ENCODE results near the gene AOPEP.

DNA sequence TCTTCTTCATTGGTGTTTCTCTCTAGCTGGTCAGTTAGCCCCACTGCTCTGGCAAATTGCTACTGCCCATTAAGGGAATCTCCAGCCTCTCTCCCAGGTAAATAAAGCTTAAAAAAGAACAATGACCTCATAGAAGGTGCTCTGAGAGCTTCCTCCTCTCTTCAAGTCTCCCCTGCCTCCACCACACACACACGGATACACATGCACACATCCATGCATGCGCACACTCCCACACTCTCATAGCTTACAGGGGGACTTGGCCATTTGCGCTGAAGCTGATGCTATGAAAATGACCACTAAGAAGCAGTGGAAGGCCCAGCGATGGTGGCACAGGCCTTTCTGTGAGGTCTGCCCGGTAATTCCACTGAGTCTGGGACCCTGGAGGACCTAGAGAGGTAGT lies 250.9 kb downstream of the AOPEP start:
- TF ChIP-seq, protein P1, sequence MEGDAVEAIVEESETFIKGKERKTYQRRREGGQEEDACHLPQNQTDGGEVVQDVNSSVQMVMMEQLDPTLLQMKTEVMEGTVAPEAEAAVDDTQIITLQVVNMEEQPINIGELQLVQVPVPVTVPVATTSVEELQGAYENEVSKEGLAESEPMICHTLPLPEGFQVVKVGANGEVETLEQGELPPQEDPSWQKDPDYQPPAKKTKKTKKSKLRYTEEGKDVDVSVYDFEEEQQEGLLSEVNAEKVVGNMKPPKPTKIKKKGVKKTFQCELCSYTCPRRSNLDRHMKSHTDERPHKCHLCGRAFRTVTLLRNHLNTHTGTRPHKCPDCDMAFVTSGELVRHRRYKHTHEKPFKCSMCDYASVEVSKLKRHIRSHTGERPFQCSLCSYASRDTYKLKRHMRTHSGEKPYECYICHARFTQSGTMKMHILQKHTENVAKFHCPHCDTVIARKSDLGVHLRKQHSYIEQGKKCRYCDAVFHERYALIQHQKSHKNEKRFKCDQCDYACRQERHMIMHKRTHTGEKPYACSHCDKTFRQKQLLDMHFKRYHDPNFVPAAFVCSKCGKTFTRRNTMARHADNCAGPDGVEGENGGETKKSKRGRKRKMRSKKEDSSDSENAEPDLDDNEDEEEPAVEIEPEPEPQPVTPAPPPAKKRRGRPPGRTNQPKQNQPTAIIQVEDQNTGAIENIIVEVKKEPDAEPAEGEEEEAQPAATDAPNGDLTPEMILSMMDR (IDR thresholded peaks at IDR 0.05): no peak
- TF ChIP-seq POLR2A (IDR thresholded peaks at IDR 0.05; ENCODE audit: low read depth): no peak
- TF ChIP-seq POLR2AphosphoS5 (IDR thresholded peaks at IDR 0.05): no peak
- TF ChIP-seq EP300 (IDR thresholded peaks at IDR 0.05): no peak

Measured in esophagus muscularis mucosa (tissue), 4 donors.